Kidney (tissue), 14 donors: Measurements from ENCODE around the gene S100A6. TPM values are rescaled to one million over a fixed set of nuclear protein-coding genes. Genes with fewer than 3 reads are reported as not detected.

Source experiments
- DNase-seq, 5 donors: peaks; one replicate each; pipeline ENCODE4 v3.0.0-alpha.2; 2013 to 2020
- FAIRE-seq: peaks from 2 replicates; lab custom pipeline; 2012; peaks lifted over from hg19 to GRCh38; lab: Jason Lieb, UNC
- H3K27ac ChIP-seq, 2 donors: one replicate each; pipeline ENCODE4 v1.7.0; 2013; ENCODE audit warnings: low read depth in 2 of 2, low read length in 2 of 2, inconsistent platforms in 1 of 2
- H3K27me3 ChIP-seq: one replicate; pipeline ENCODE4 v1.7.1; 2013; ENCODE audit warnings: low read length, inconsistent platforms; ENCODE audit not compliant: control insufficient read depth, insufficient read depth
- H3K36me3 ChIP-seq, 3 donors: one replicate each; pipeline versions ENCODE4 v1.7.0 to v1.7.1; 2013; ENCODE audit warnings: low read length in 3 of 3, control low read depth in 1 of 3, inconsistent platforms in 1 of 3; ENCODE audit not compliant: insufficient read depth in 3 of 3, control insufficient read depth in 2 of 3
- H3K4me1 ChIP-seq, 3 donors: one replicate each; pipeline versions ENCODE4 v1.7.0 to v1.7.1; 2013; ENCODE audit warnings: low read length in 3 of 3, inconsistent platforms in 1 of 3, low read depth in 1 of 3; ENCODE audit not compliant: control insufficient read depth in 2 of 3, insufficient read depth in 2 of 3
- H3K4me3 ChIP-seq, 3 donors: one replicate each; pipeline versions ENCODE4 v1.7.0 to v1.8.1; 2013; ENCODE audit warnings: low read length in 3 of 3, control low read depth in 1 of 3, inconsistent platforms in 1 of 3
- H3K9ac ChIP-seq, 3 donors: one replicate each; pipeline versions ENCODE4 v1.7.0 to v1.7.1; 2013; ENCODE audit warnings: low read length in 3 of 3, control low read depth in 1 of 3, inconsistent platforms in 1 of 3
- H3K9me3 ChIP-seq, 3 donors: one replicate each; pipeline versions ENCODE4 v1.7.0 to v1.7.1; 2013; ENCODE audit warnings: low read length in 3 of 3, control low read depth in 1 of 3, inconsistent platforms in 1 of 3; ENCODE audit not compliant: control insufficient read depth in 2 of 3, insufficient read depth in 1 of 3
- CTCF ChIP-seq: IDR thresholded peaks from 3 replicates; pipeline ENCODE4 v1.5.1; 2012; ENCODE audit warnings: mild to moderate bottlenecking, moderate library complexity, borderline replicate concordance; ENCODE audit not compliant: insufficient read depth; ENCODE audit errors: extremely low read depth
- intact Hi-C: fragments of 100-400 bp; cut with DNase I; formaldehyde crosslinking; loops from one replicate; pipeline ENCODE4 v1.11.1; 2022
- polyA plus RNA-seq: library from polyadenylated mRNA; stranded (reverse); fragments of 350-450 nt; fragmentation: Illumina TruSeq; extraction: RNeasy Lipid Tissue Mini Kit (QIAGEN cat#74804); gene quantifications from one replicate; pipeline ENCODE4 v1.2.3, GENCODE V29; 2014; ENCODE audit warnings: low read depth, low replicate concordance; ENCODE audit not compliant: insufficient read depth
- total RNA-seq: library from RNA; stranded (reverse); fragmentation: NEBNext Ultra II Directional; extraction: Animal tissue kit (Norgen Biotek cat#: 25700); gene quantifications from one replicate; pipeline ENCODE4 v1.2.1, GENCODE V29; 2021
- donor health status: control.
- donor health status: control.
- donor health status: control.
- donor health status: control.
- donor health status: control.
- donor health status: DM: yes; HTN: yes; CAD: no.
- donor health status: Normal renal cell carcinoma (clear cell type).

The S100A6 gene
- total and polyA plus RNA-seq, 2 donors from 2014 or later: 1,542 to 1,580 TPM

- peak overlapping the region in 2 of 3 donors; percentile 64 to 99 for H3K9ac ChIP-seq
- H3K27ac ChIP-seq: peak overlapping the region; percentile 95 to 99
- no peak for TF ChIP-seq CTCF
- H3K4me1 ChIP-seq: peaks cover 0 to 33% (median 5%) of the 10 kb centered on the region in 3 donors
- H3K4me3 ChIP-seq: peak overlapping the region in 2 of 3 donors; percentile 81 to 91
- intact Hi-C loops: no loop called here
- FAIRE-seq: no peak
- H3K36me3 ChIP-seq: no peaks in the 10 kb centered on the region
- DNase-seq: no peak
- H3K9me3 ChIP-seq: no peaks in the 10 kb centered on the region
- no peaks in the 10 kb centered on the region for H3K27me3 ChIP-seq
These were observed 908 bp downstream of the S100A6 start for GRCh38 chr1:153534925-153535241.

DNA sequence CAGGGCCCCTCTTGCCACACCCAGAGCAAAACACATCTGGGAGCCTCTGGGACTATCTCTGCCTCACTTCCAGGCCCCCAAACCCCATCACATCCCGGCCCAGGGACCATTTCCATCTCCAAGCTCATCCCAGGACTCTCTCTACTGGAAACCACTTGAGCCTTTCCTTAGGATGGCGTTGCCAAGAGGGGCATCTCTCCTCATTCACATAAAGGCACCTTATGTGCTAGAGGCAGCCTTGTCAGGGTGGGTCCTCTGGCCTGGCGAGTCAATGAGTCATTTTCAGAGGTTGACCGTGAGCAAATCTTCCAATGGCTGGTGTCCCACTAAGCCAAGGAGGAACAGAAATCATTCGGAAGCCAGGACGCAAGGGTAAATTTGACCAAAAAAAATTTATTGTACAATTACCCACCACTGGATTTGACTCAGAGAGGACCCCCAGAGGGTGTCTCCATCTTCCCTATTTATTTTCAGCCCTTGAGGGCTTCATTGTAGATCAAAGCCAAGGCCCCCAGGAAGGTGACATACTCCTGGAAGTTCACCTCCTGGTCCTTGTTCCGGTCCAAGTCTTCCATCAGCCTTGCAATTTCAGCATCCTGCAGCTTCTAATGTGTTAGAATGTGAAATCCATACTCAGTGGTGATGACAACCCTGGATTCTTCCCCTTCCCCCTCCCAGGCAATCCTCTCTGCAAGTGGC, 1.4 kb downstream of the S100A6 start:
- intact Hi-C loops: no loop called here

DNA sequence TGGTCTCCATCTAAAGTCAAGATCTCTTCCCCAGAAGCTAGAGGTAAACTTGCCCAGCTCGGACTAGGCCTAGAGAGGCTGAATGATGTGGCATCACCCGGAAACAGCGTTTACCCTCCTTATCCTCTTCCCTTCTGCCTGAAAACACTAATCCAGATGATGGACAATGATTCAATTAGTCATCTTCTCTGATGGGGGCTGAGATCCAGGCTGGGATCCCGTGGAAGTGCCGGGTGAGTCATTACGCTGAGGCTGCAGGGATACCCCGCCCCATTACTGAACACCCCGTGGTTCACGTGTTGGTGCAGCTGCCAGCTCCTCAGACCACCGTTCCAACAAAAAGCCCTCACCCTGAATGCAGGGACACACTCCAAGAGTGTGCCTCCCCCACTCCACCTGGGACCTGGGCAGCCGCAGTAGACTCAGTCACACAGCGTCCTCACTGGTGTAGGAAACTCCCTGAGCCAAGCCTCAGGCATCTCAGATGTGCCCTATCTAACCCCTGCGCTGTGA, 2.0 kb downstream of the S100A6 start:
- H3K4me1 ChIP-seq: peaks cover 0 to 29% (median 5%) of the 10 kb centered on the region in 3 donors
- TF ChIP-seq CTCF: no peak
- intact Hi-C loops: no loop called here
- no peaks in the 10 kb centered on the region for H3K36me3 ChIP-seq
- DNase-seq (peak in 1 of 5 donors; percentile 80), FAIRE-seq (no peak)
- no peaks in the 10 kb centered on the region for H3K9me3 ChIP-seq
- H3K27ac ChIP-seq: peak overlapping the region; percentile 95 to 99
- no peaks in the 10 kb centered on the region for H3K27me3 ChIP-seq
- H3K4me3 ChIP-seq: peak overlapping the region; percentile 13 to 91 (median 48)
- H3K9ac ChIP-seq: peak overlapping the region in 2 of 3 donors; percentile 34 to 99

More for the DNA sequence above, 1.4 kb downstream of the S100A6 start:
- peak overlapping the region in 2 of 3 donors; percentile 64 to 99 for H3K9ac ChIP-seq
- no peaks in the 10 kb centered on the region for H3K9me3 ChIP-seq
- FAIRE-seq: no peak
- DNase-seq: no peak
- no peak for TF ChIP-seq CTCF
- H3K27ac ChIP-seq: peak overlapping the region; percentile 95 to 99
- peak overlapping the region in 2 of 3 donors; percentile 81 to 91 for H3K4me3 ChIP-seq
- H3K36me3 ChIP-seq: no peaks in the 10 kb centered on the region
- no peaks in the 10 kb centered on the region for H3K27me3 ChIP-seq
- H3K4me1 ChIP-seq: peaks cover 0 to 29% (median 5%) of the 10 kb centered on the region in 3 donors
